ENCODE measurements around the gene SMPD1.

The SMPD1 gene

GRCh38 chr11:6419009-6419631 lies 28.8 kb downstream of the SMPD1 start, which contains the start of gene APBB1:
Gene APBB1, minus strand, starts transcription at chr11:6419094. Its CDS starts 7,747 bp downstream, at chr11:6411347.
- Histone ChIP-seq H3K27me3 (ENCODE audit: control insufficient read depth, insufficient read depth, low read length) (peaks cover 15% of the 10 kb centered on the region), H3K9me3 (replicated peaks; ENCODE audit: low read length) (no peaks in the 10 kb centered on the region), H3K4me2 (ENCODE audit: low read length) (peak within 1 kb of the TSS; percentile 89), H3K36me3 (ENCODE audit: insufficient read depth, low read length) (no peaks in the 10 kb centered on the region), H3K9ac (ENCODE audit: low read depth, low read length) (peak within 1 kb of the TSS; percentile 89), H3K4me1 (ENCODE audit: control insufficient read depth, insufficient read depth, low read length) (peaks cover 10% of the 10 kb centered on the region), H3K4me3 (ENCODE audit: low read length) (peak within 1 kb of the TSS; percentile 97)

GRCh38 chr11:6420677-6421076 lies 30.4 kb downstream of the SMPD1 start:
- H3K4me1 ChIP-seq (ENCODE audit: control insufficient read depth, insufficient read depth, low read length): peaks cover 10% of the 10 kb centered on the region
- H3K9ac ChIP-seq (ENCODE audit: low read depth, low read length): no peak overlapping the region
- no peaks in the 10 kb centered on the region for H3K9me3 ChIP-seq (replicated peaks; ENCODE audit: low read length)
- no peaks in the 10 kb centered on the region for H3K36me3 ChIP-seq (ENCODE audit: insufficient read depth, low read length)
- peaks cover 15% of the 10 kb centered on the region for H3K27me3 ChIP-seq (ENCODE audit: control insufficient read depth, insufficient read depth, low read length)
- H3K4me2 ChIP-seq (ENCODE audit: low read length): no peak overlapping the region
- no peak overlapping the region for H3K4me3 ChIP-seq (ENCODE audit: low read length)

- Histone ChIP-seq H3K4me2 (ENCODE audit: low read length) (no peak overlapping the region), H3K4me3 (ENCODE audit: low read length) (no peak overlapping the region), H3K36me3 (ENCODE audit: insufficient read depth, low read length) (peaks cover 3% of the 10 kb centered on the region), H3K27me3 (ENCODE audit: control insufficient read depth, insufficient read depth, low read length) (peaks cover 12% of the 10 kb centered on the region), H3K9me3 (replicated peaks; ENCODE audit: low read length) (no peaks in the 10 kb centered on the region), H3K9ac (ENCODE audit: low read depth, low read length) (no peak overlapping the region), H3K4me1 (ENCODE audit: control insufficient read depth, insufficient read depth, low read length) (peaks cover 7% of the 10 kb centered on the region)
These were observed 37.2 kb downstream of the SMPD1 start for GRCh38 chr11:6427516-6427915.

- Histone ChIP-seq H3K9me3 (replicated peaks; ENCODE audit: low read length) (no peaks in the 10 kb centered on the region), H3K4me2 (ENCODE audit: low read length) (no peak overlapping the region), H3K4me1 (ENCODE audit: control insufficient read depth, insufficient read depth, low read length) (peaks cover 7% of the 10 kb centered on the region), H3K9ac (ENCODE audit: low read depth, low read length) (no peak overlapping the region), H3K27me3 (ENCODE audit: control insufficient read depth, insufficient read depth, low read length) (no peaks in the 10 kb centered on the region), H3K36me3 (ENCODE audit: insufficient read depth, low read length) (peaks cover 3% of the 10 kb centered on the region), H3K4me3 (ENCODE audit: low read length) (no peak overlapping the region)
These were observed 41.6 kb downstream of the SMPD1 start for GRCh38 chr11:6431861-6432260.

- Histone ChIP-seq H3K27me3 (ENCODE audit: control insufficient read depth, insufficient read depth, low read length) (no peaks in the 10 kb centered on the region), H3K4me3 (ENCODE audit: low read length) (no peak overlapping the region), H3K4me1 (ENCODE audit: control insufficient read depth, insufficient read depth, low read length) (peaks cover 7% of the 10 kb centered on the region), H3K4me2 (ENCODE audit: low read length) (no peak overlapping the region), H3K9ac (ENCODE audit: low read depth, low read length) (no peak overlapping the region), H3K9me3 (replicated peaks; ENCODE audit: low read length) (no peaks in the 10 kb centered on the region), H3K36me3 (ENCODE audit: insufficient read depth, low read length) (peaks cover 3% of the 10 kb centered on the region)
These were observed 43.9 kb downstream of the SMPD1 start for GRCh38 chr11:6433998-6434660.

GRCh38 chr11:6437423-6437822 lies 47.1 kb downstream of the SMPD1 start:
- H3K27me3 ChIP-seq (ENCODE audit: control insufficient read depth, insufficient read depth, low read length): no peaks in the 10 kb centered on the region
- no peak overlapping the region for H3K4me2 ChIP-seq (ENCODE audit: low read length)
- no peaks in the 10 kb centered on the region for H3K4me1 ChIP-seq (ENCODE audit: control insufficient read depth, insufficient read depth, low read length)
- no peaks in the 10 kb centered on the region for H3K36me3 ChIP-seq (ENCODE audit: insufficient read depth, low read length)
- no peak overlapping the region for H3K4me3 ChIP-seq (ENCODE audit: low read length)
- H3K9ac ChIP-seq (ENCODE audit: low read depth, low read length): no peak overlapping the region
- no peaks in the 10 kb centered on the region for H3K9me3 ChIP-seq (replicated peaks; ENCODE audit: low read length)

- Histone ChIP-seq H3K4me2 (ENCODE audit: low read length) (no peak overlapping the region), H3K4me1 (ENCODE audit: control insufficient read depth, insufficient read depth, low read length) (no peaks in the 10 kb centered on the region), H3K9ac (ENCODE audit: low read depth, low read length) (no peak overlapping the region), H3K27me3 (ENCODE audit: control insufficient read depth, insufficient read depth, low read length) (no peaks in the 10 kb centered on the region), H3K36me3 (ENCODE audit: insufficient read depth, low read length) (no peaks in the 10 kb centered on the region), H3K9me3 (replicated peaks; ENCODE audit: low read length) (no peaks in the 10 kb centered on the region), H3K4me3 (ENCODE audit: low read length) (no peak overlapping the region)
These were observed 47.7 kb downstream of the SMPD1 start for GRCh38 chr11:6437993-6438392.

GRCh38 chr11:6438979-6439571 lies 48.8 kb downstream of the SMPD1 start:
- Histone ChIP-seq H3K27me3 (ENCODE audit: control insufficient read depth, insufficient read depth, low read length) (no peaks in the 10 kb centered on the region), H3K4me3 (ENCODE audit: low read length) (no peak overlapping the region)

GRCh38 chr11:6440906-6441358 lies 50.7 kb downstream of the SMPD1 start, which contains the start of gene HPX:
Gene HPX, minus strand, starts transcription at chr11:6440987. Its CDS starts 24 bp downstream, at chr11:6440963.
- no peak within 1 kb of the TSS for H3K4me3 ChIP-seq (ENCODE audit: low read length)

More at GRCh38 chr11:6438979-6439571, 48.8 kb downstream of the SMPD1 start:
- no peaks in the 10 kb centered on the region for H3K36me3 ChIP-seq (ENCODE audit: insufficient read depth, low read length)
- H3K9me3 ChIP-seq (replicated peaks; ENCODE audit: low read length): no peaks in the 10 kb centered on the region
- no peaks in the 10 kb centered on the region for H3K4me1 ChIP-seq (ENCODE audit: control insufficient read depth, insufficient read depth, low read length)
- H3K4me2 ChIP-seq (ENCODE audit: low read length): no peak overlapping the region
- no peak overlapping the region for H3K9ac ChIP-seq (ENCODE audit: low read depth, low read length)

GRCh38 chr11:6442441-6442840 lies 52.2 kb downstream of the SMPD1 start:
- Histone ChIP-seq H3K9ac (ENCODE audit: low read depth, low read length) (no peak overlapping the region), H3K36me3 (ENCODE audit: insufficient read depth, low read length) (no peaks in the 10 kb centered on the region), H3K4me3 (ENCODE audit: low read length) (no peak overlapping the region), H3K9me3 (replicated peaks; ENCODE audit: low read length) (no peaks in the 10 kb centered on the region), H3K4me1 (ENCODE audit: control insufficient read depth, insufficient read depth, low read length) (no peaks in the 10 kb centered on the region), H3K27me3 (ENCODE audit: control insufficient read depth, insufficient read depth, low read length) (no peaks in the 10 kb centered on the region), H3K4me2 (ENCODE audit: low read length) (no peak overlapping the region)

More at GRCh38 chr11:6440906-6441358, 50.7 kb downstream of the SMPD1 start, which contains the start of gene HPX:
- Histone ChIP-seq H3K9me3 (replicated peaks; ENCODE audit: low read length) (no peaks in the 10 kb centered on the region), H3K4me2 (ENCODE audit: low read length) (no peak within 1 kb of the TSS), H3K27me3 (ENCODE audit: control insufficient read depth, insufficient read depth, low read length) (no peaks in the 10 kb centered on the region), H3K9ac (ENCODE audit: low read depth, low read length) (no peak within 1 kb of the TSS), H3K36me3 (ENCODE audit: insufficient read depth, low read length) (no peaks in the 10 kb centered on the region), H3K4me1 (ENCODE audit: control insufficient read depth, insufficient read depth, low read length) (no peaks in the 10 kb centered on the region)

- no peaks in the 10 kb centered on the region for H3K36me3 ChIP-seq (ENCODE audit: insufficient read depth, low read length)
- no peaks in the 10 kb centered on the region for H3K9me3 ChIP-seq (replicated peaks; ENCODE audit: low read length)
- no peaks in the 10 kb centered on the region for H3K4me1 ChIP-seq (ENCODE audit: control insufficient read depth, insufficient read depth, low read length)
- no peak overlapping the region for H3K4me2 ChIP-seq (ENCODE audit: low read length)
- H3K4me3 ChIP-seq (ENCODE audit: low read length): no peak overlapping the region
- H3K9ac ChIP-seq (ENCODE audit: low read depth, low read length): no peak overlapping the region
- no peaks in the 10 kb centered on the region for H3K27me3 ChIP-seq (ENCODE audit: control insufficient read depth, insufficient read depth, low read length)
These were observed 53.2 kb downstream of the SMPD1 start for GRCh38 chr11:6443269-6444003.
